ENCODE data around the gene CALY. TPM values are rescaled to one million over a fixed set of nuclear protein-coding genes. Genes with fewer than 3 reads are reported as not detected.
A peak's percentile ranks its signal among the peaks of the same experiment; 100 is the strongest.

The CALY gene
- total and polyA plus RNA-seq, 4 experiments from 2014 or later, result 1.4 to 7.2 (median 4.3) TPM

- H3K27ac Mint-ChIP-seq, result peak overlapping the region; percentile 99 to 100 (median 100)
- H3K36me3 Mint-ChIP-seq, result peaks cover 4 to 42% of the 10 kb centered on the region in 2 donors
- peak overlapping the region; percentile 91 to 99 (median 98) for H3K4me3 Mint-ChIP-seq
- peaks cover 0 to 6% (median 0%) of the 10 kb centered on the region in 8 donors for H3K9me3 Mint-ChIP-seq
- H3K27ac ChIP-seq (ENCODE audit: low read depth, low read length), result peak overlapping the region; percentile 97
- H3K27me3 ChIP-seq (ENCODE audit: insufficient read depth, low read length), result no peaks in the 10 kb centered on the region
- no peaks in the 10 kb centered on the region for H3K9me3 ChIP-seq (ENCODE audit: control insufficient read depth in 1 of 2, low read length in 2 of 2)
- intact Hi-C loops (cut with micrococcal nuclease), result loop anchor here (1.0 to 2.0 kb wide), 9 partner anchors 10 to 771 kb away; partner anchors contain the start of genes CALY, FUOM, INPP5A and MTG1
- ChIA-PET POLR2A (ENCODE audit: partially characterized antibody) (interaction anchor here (0.6 to 3.0 kb wide), 14 partner anchors 19 to 83 kb away, joined by 3 to 18 read pairs (median 5); partner anchors contain the start of genes ADAM8 and CALY), CTCF (ENCODE audit: partially characterized antibody) (interaction anchor here (0.6 to 3.3 kb wide), 23 partner anchors 8 to 205 kb away, joined by 3 to 28 read pairs (median 7); partner anchors contain the start of gene ADAM8)
- H3K4me1 Mint-ChIP-seq, result peaks cover 17 to 51% (median 27%) of the 10 kb centered on the region in 4 donors
- peaks cover 23% of the 10 kb centered on the region for H3K4me1 ChIP-seq (ENCODE audit: insufficient read depth, low read length)
- H3K27me3 Mint-ChIP-seq, result peaks cover 0 to 6% of the 10 kb centered on the region in 2 donors
- DNase-seq, result peak; percentile 87 to 95 (median 90)
- peak overlapping the region; percentile 80 to 87 for H3K4me3 ChIP-seq (ENCODE audit: low read length in 2 of 2)
- H3K36me3 ChIP-seq (ENCODE audit: insufficient read depth, low read length), result no peaks in the 10 kb centered on the region
Measured at GRCh38 chr10:133307776-133308420, 28.8 kb downstream of the CALY start.

- Mint-ChIP-seq H3K9me3 (peaks cover 0 to 6% (median 0%) of the 10 kb centered on the region in 8 donors), H3K4me1 (peaks cover 19 to 56% (median 28%) of the 10 kb centered on the region in 4 donors)
Measured at GRCh38 chr10:133306941-133307379, 29.7 kb downstream of the CALY start.

GRCh38 chr10:133306097-133306476 lies 30.6 kb downstream of the CALY start:
- no peaks in the 10 kb centered on the region for H3K9me3 ChIP-seq (ENCODE audit: control insufficient read depth in 1 of 2, low read length in 2 of 2)
- POLR2A ChIA-PET (ENCODE audit: partially characterized antibody), result interaction anchor here (0.9 to 2.1 kb wide), 3 partner anchors 26 to 43 kb away, joined by 3 to 13 read pairs (median 8); partner anchors contain the start of gene CALY
- intact Hi-C loops (cut with micrococcal nuclease), result no loop called here
- no peak for DNase-seq
- H3K4me1 ChIP-seq (ENCODE audit: insufficient read depth, low read length), result peaks cover 23% of the 10 kb centered on the region
- Mint-ChIP-seq H3K36me3 (peaks cover 5 to 33% of the 10 kb centered on the region in 2 donors), H3K4me3 (peak overlapping the region in 1 of 8 donors; percentile 15), H3K9me3 (peaks cover 0 to 6% (median 0%) of the 10 kb centered on the region in 8 donors), H3K27ac (peak overlapping the region in 5 of 7 donors; percentile 17 to 52 (median 25)), H3K4me1 (peaks cover 19 to 56% (median 28%) of the 10 kb centered on the region in 4 donors), H3K27me3 (peaks cover 0 to 6% of the 10 kb centered on the region in 2 donors)
- H3K27me3 ChIP-seq (ENCODE audit: insufficient read depth, low read length), result no peaks in the 10 kb centered on the region
- H3K27ac ChIP-seq (ENCODE audit: low read depth, low read length), result peak overlapping the region; percentile 17
- CTCF ChIA-PET (ENCODE audit: partially characterized antibody), result interaction anchor here (2.4 to 3.3 kb wide), 3 partner anchors 23 to 48 kb away, joined by 19 to 28 read pairs (median 22); partner anchors contain the start of gene ADAM8
- no peak overlapping the region for H3K4me3 ChIP-seq (ENCODE audit: low read length in 2 of 2)
- H3K36me3 ChIP-seq (ENCODE audit: insufficient read depth, low read length), result peaks cover 2% of the 10 kb centered on the region

More at GRCh38 chr10:133306941-133307379, 29.7 kb downstream of the CALY start:
- Mint-ChIP-seq H3K27me3 (peaks cover 0 to 6% of the 10 kb centered on the region in 2 donors), H3K36me3 (peaks cover 8 to 38% of the 10 kb centered on the region in 2 donors), H3K27ac (peak overlapping the region in 6 of 7 donors; percentile 99 to 100 (median 100)), H3K4me3 (peak overlapping the region in 6 of 8 donors; percentile 8 to 99 (median 50))
- Histone ChIP-seq H3K36me3 (ENCODE audit: insufficient read depth, low read length) (no peaks in the 10 kb centered on the region), H3K9me3 (ENCODE audit: control insufficient read depth in 1 of 2, low read length in 2 of 2) (no peaks in the 10 kb centered on the region), H3K4me1 (ENCODE audit: insufficient read depth, low read length) (peaks cover 23% of the 10 kb centered on the region), H3K27me3 (ENCODE audit: insufficient read depth, low read length) (no peaks in the 10 kb centered on the region), H3K4me3 (ENCODE audit: low read length in 2 of 2) (no peak overlapping the region), H3K27ac (ENCODE audit: low read depth, low read length) (peak overlapping the region; percentile 97)
- peak in 1 of 5 donors; percentile 35 for DNase-seq
- ChIA-PET CTCF (ENCODE audit: partially characterized antibody) (interaction anchor here (0.8 to 3.3 kb wide), 19 partner anchors 7 to 163 kb away, joined by 3 to 28 read pairs (median 8); partner anchors contain the start of gene ADAM8), POLR2A (ENCODE audit: partially characterized antibody) (interaction anchor here (0.9 to 3.0 kb wide), 10 partner anchors 18 to 48 kb away, joined by 3 to 18 read pairs (median 7); partner anchors contain the start of gene CALY)
- intact Hi-C loops (cut with micrococcal nuclease), result loop anchor here (1.0 kb wide), 3 partner anchors 11 to 163 kb away; no protein-coding TSS in a partner anchor

- no peak for DNase-seq
- Histone ChIP-seq H3K27ac (ENCODE audit: low read depth, low read length) (no peak overlapping the region), H3K4me3 (ENCODE audit: low read length in 2 of 2) (no peak overlapping the region), H3K4me1 (ENCODE audit: insufficient read depth, low read length) (peaks cover 16% of the 10 kb centered on the region), H3K36me3 (ENCODE audit: insufficient read depth, low read length) (peaks cover 25% of the 10 kb centered on the region), H3K9me3 (ENCODE audit: control insufficient read depth in 1 of 2, low read length in 2 of 2) (no peaks in the 10 kb centered on the region), H3K27me3 (ENCODE audit: insufficient read depth, low read length) (no peaks in the 10 kb centered on the region)
- ChIA-PET CTCF (ENCODE audit: partially characterized antibody) (interaction anchor here (0.8 to 1.2 kb wide), 2 partner anchors 21 to 26 kb away, joined by 3 read pairs; no protein-coding TSS in a partner anchor), POLR2A (ENCODE audit: partially characterized antibody) (no interaction called here)
- Mint-ChIP-seq H3K4me3 (no peak overlapping the region), H3K4me1 (peaks cover 20 to 47% (median 28%) of the 10 kb centered on the region in 4 donors), H3K36me3 (peaks cover 30 to 54% of the 10 kb centered on the region in 2 donors), H3K9me3 (peaks cover 0 to 5% (median 0%) of the 10 kb centered on the region in 8 donors), H3K27me3 (peaks cover 0 to 5% of the 10 kb centered on the region in 2 donors), H3K27ac (no peak overlapping the region)
- intact Hi-C loops (cut with micrococcal nuclease), result no loop called here
Measured at GRCh38 chr10:133303206-133303605, 33.5 kb downstream of the CALY start.

GRCh38 chr10:133302230-133302629 lies 34.5 kb downstream of the CALY start:
- H3K27me3 Mint-ChIP-seq, result no peaks in the 10 kb centered on the region
- H3K27ac ChIP-seq (ENCODE audit: low read depth, low read length), result no peak overlapping the region
- intact Hi-C loops (cut with micrococcal nuclease), result no loop called here
- CTCF ChIA-PET (ENCODE audit: partially characterized antibody), result interaction anchor here (1.1 to 1.2 kb wide), 2 partner anchors 23 to 44 kb away, joined by 3 to 4 read pairs; no protein-coding TSS in a partner anchor
- POLR2A ChIA-PET (ENCODE audit: partially characterized antibody), result no interaction called here
- H3K9me3 Mint-ChIP-seq, result peaks cover 0 to 1% (median 0%) of the 10 kb centered on the region in 8 donors
- no peak overlapping the region for H3K4me3 Mint-ChIP-seq
- peaks cover 14 to 40% (median 20%) of the 10 kb centered on the region in 4 donors for H3K4me1 Mint-ChIP-seq
- peaks cover 31% of the 10 kb centered on the region for H3K36me3 ChIP-seq (ENCODE audit: insufficient read depth, low read length)
- H3K36me3 Mint-ChIP-seq, result peaks cover 39 to 55% of the 10 kb centered on the region in 2 donors
- no peak overlapping the region for H3K27ac Mint-ChIP-seq
- no peaks in the 10 kb centered on the region for H3K27me3 ChIP-seq (ENCODE audit: insufficient read depth, low read length)
- no peak overlapping the region for H3K4me3 ChIP-seq (ENCODE audit: low read length in 2 of 2)
- no peaks in the 10 kb centered on the region for H3K9me3 ChIP-seq (ENCODE audit: control insufficient read depth in 1 of 2, low read length in 2 of 2)
- peaks cover 11% of the 10 kb centered on the region for H3K4me1 ChIP-seq (ENCODE audit: insufficient read depth, low read length)
- no peak for DNase-seq

GRCh38 chr10:133299738-133300137 lies 37.0 kb downstream of the CALY start:
- Mint-ChIP-seq H3K27ac (no peak overlapping the region), H3K4me1 (peaks cover 6 to 18% (median 8%) of the 10 kb centered on the region in 4 donors), H3K4me3 (no peak overlapping the region), H3K36me3 (peaks cover 46 to 63% of the 10 kb centered on the region in 2 donors), H3K27me3 (no peaks in the 10 kb centered on the region), H3K9me3 (peaks cover 0 to 1% (median 0%) of the 10 kb centered on the region in 8 donors)
- DNase-seq, result no peak
- Histone ChIP-seq H3K4me1 (ENCODE audit: insufficient read depth, low read length) (no peaks in the 10 kb centered on the region), H3K36me3 (ENCODE audit: insufficient read depth, low read length) (peaks cover 50% of the 10 kb centered on the region), H3K9me3 (ENCODE audit: control insufficient read depth in 1 of 2, low read length in 2 of 2) (no peaks in the 10 kb centered on the region), H3K27me3 (ENCODE audit: insufficient read depth, low read length) (no peaks in the 10 kb centered on the region), H3K4me3 (ENCODE audit: low read length in 2 of 2) (no peak overlapping the region), H3K27ac (ENCODE audit: low read depth, low read length) (no peak overlapping the region)
- intact Hi-C loops (cut with micrococcal nuclease), result no loop called here
- ChIA-PET POLR2A (ENCODE audit: partially characterized antibody) (interaction anchor here (1.4 kb wide), 1 partner anchor 21 kb away, joined by 3 read pairs; no protein-coding TSS in a partner anchor), CTCF (ENCODE audit: partially characterized antibody) (interaction anchor here (1.3 to 1.6 kb wide), 2 partner anchors 8 to 30 kb away, joined by 4 to 7 read pairs; no protein-coding TSS in a partner anchor)
